ENCODE measurements around the gene TMEM236. TPM values are rescaled to one million over a fixed set of nuclear protein-coding genes. Genes with fewer than 3 reads are reported as not detected.

The TMEM236 gene
- total and polyA plus RNA-seq, 7 donors = 0.28 to 10.5 (median 1.8) TPM

- no peaks in the 10 kb centered on the region for H3K9me3 ChIP-seq
- TF ChIP-seq POLR2A (IDR thresholded peaks at IDR 0.05) (no peak), POLR2AphosphoS5 (IDR thresholded peaks at IDR 0.05) (no peak)
- H3K4me3 ChIP-seq = no peak overlapping the region
- 94 to 97% methylated on average over 2 of the region's 2 CpGs for WGBS, 2 donors
- peaks cover 0 to 9% (median 3%) of the 10 kb centered on the region in 4 donors for H3K4me1 ChIP-seq
- intact Hi-C loops (cut with DNase I) = no loop called here
- DNase-seq = no peak
- H3K36me3 ChIP-seq = no peaks in the 10 kb centered on the region
- H3K27ac ChIP-seq = no peak overlapping the region
- H3K27me3 ChIP-seq = no peaks in the 10 kb centered on the region
Observed at GRCh38 chr10:17736223-17736622, 15.8 kb upstream of the TMEM236 start.

- Histone ChIP-seq H3K4me1 (peaks cover 0 to 9% (median 3%) of the 10 kb centered on the region in 4 donors), H3K27ac (no peak overlapping the region), H3K9me3 (no peaks in the 10 kb centered on the region), H3K27me3 (no peaks in the 10 kb centered on the region), H3K4me3 (no peak overlapping the region), H3K36me3 (no peaks in the 10 kb centered on the region)
- DNase-seq = no peak
- intact Hi-C loops (cut with DNase I) = no loop called here
- TF ChIP-seq POLR2AphosphoS5 (IDR thresholded peaks at IDR 0.05) (no peak), CTCF (IDR thresholded peaks at IDR 0.05) (peak; percentile 22 to 62 (median 55)), EP300 (IDR thresholded peaks at IDR 0.05) (no peak), POLR2A (IDR thresholded peaks at IDR 0.05) (no peak)
- WGBS, 2 donors = 43 to 52% methylated on average over 12 of the region's 12 CpGs
Observed at GRCh38 chr10:17737027-17737965, 14.7 kb upstream of the TMEM236 start.

GRCh38 chr10:17740668-17741067, 11.3 kb upstream of the TMEM236 start:
- intact Hi-C loops (cut with DNase I) = no loop called here
- no peak for DNase-seq
- TF ChIP-seq POLR2AphosphoS5 (IDR thresholded peaks at IDR 0.05) (no peak), CTCF (IDR thresholded peaks at IDR 0.05) (no peak), POLR2A (IDR thresholded peaks at IDR 0.05) (no peak), EP300 (IDR thresholded peaks at IDR 0.05) (no peak)
- WGBS, 2 donors = 88 to 93% methylated on average over 1 of the region's 1 CpG
- Histone ChIP-seq H3K4me1 (peaks cover 0 to 9% (median 3%) of the 10 kb centered on the region in 4 donors), H3K9me3 (no peaks in the 10 kb centered on the region), H3K36me3 (no peaks in the 10 kb centered on the region), H3K27ac (no peak overlapping the region), H3K27me3 (no peaks in the 10 kb centered on the region), H3K4me3 (no peak overlapping the region)

GRCh38 chr10:17742918-17743317, 9.1 kb upstream of the TMEM236 start:
- H3K9me3 ChIP-seq = no peaks in the 10 kb centered on the region
- H3K4me3 ChIP-seq = no peak overlapping the region
- no peak overlapping the region for H3K27ac ChIP-seq
- WGBS, 2 donors = 38 to 39% methylated on average over 14 of the region's 14 CpGs
- H3K4me1 ChIP-seq = no peaks in the 10 kb centered on the region
- TF ChIP-seq CTCF (IDR thresholded peaks at IDR 0.05) (peak; percentile 62 to 93 (median 82)), POLR2A (IDR thresholded peaks at IDR 0.05) (no peak)
- no peaks in the 10 kb centered on the region for H3K36me3 ChIP-seq
- DNase-seq = no peak
- no peaks in the 10 kb centered on the region for H3K27me3 ChIP-seq
- intact Hi-C loops (cut with DNase I) = loop anchor here (1.0 kb wide), 1 partner anchor 136 kb away; no protein-coding TSS in a partner anchor

GRCh38 chr10:17743437-17743836, 8.6 kb upstream of the TMEM236 start:
- no peak overlapping the region for H3K4me3 ChIP-seq
- H3K9me3 ChIP-seq = no peaks in the 10 kb centered on the region
- no peak overlapping the region for H3K27ac ChIP-seq
- H3K4me1 ChIP-seq = no peaks in the 10 kb centered on the region
- DNase-seq = no peak
- intact Hi-C loops (cut with DNase I) = no loop called here
- 95 to 96% methylated on average over 3 of the region's 3 CpGs for WGBS, 2 donors
- no peaks in the 10 kb centered on the region for H3K27me3 ChIP-seq
- no peaks in the 10 kb centered on the region for H3K36me3 ChIP-seq
- TF ChIP-seq POLR2AphosphoS5 (IDR thresholded peaks at IDR 0.05) (no peak), EP300 (IDR thresholded peaks at IDR 0.05) (no peak), POLR2A (IDR thresholded peaks at IDR 0.05) (no peak), CTCF (IDR thresholded peaks at IDR 0.05) (no peak)

Measured in sigmoid colon (tissue), 7 donors.